Measurements from ENCODE around the gene KIF26B. TPM values are rescaled to one million over a fixed set of nuclear protein-coding genes. Genes with fewer than 3 reads are reported as not detected.

KIF26B gene
- total and polyA plus RNA-seq, 2 experiments from 2014 or later, result 0.03 to 0.76 TPM

DNA sequence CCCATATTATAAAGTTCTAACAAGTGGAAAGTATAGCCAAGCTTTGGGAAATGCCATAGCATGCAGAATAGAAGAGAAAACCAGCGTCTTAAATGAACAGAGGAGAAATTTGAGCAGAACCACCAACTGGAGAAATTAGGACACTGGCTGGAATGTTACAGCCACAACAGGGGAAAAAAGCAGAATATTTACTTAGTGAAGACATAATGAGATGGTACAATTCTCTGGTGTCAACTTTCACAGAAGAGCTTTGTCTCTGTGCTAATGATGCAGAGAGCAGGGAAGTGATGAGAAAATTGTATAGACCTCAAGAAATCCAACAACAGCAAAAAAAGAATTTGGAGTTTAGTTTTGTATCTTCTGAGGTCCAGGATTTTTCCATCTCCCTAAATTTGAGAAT, 249.7 kb downstream of the KIF26B start (continued):
- TF ChIP-seq, protein P1, sequence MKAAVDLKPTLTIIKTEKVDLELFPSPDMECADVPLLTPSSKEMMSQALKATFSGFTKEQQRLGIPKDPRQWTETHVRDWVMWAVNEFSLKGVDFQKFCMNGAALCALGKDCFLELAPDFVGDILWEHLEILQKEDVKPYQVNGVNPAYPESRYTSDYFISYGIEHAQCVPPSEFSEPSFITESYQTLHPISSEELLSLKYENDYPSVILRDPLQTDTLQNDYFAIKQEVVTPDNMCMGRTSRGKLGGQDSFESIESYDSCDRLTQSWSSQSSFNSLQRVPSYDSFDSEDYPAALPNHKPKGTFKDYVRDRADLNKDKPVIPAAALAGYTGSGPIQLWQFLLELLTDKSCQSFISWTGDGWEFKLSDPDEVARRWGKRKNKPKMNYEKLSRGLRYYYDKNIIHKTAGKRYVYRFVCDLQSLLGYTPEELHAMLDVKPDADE (IDR thresholded peaks at IDR 0.05), result no peak

DNA sequence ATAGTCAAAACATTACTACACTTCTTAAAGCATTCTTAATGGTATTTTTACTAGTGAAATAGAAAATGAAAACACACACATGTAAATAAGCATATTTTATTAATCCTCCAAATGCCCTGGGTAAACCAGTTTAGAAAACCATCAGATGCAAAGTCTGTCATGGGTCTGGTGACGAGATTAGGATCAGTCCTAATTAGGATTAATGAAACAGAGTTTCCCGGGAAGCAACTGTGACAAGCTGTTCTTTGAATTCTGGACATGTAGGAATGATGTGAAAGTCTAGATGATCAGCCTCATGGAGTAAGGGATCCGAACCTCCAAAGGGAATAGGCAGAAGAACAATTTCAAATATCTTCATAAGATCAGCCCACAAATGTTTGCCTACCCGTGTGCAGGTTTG, 250.2 kb downstream of the KIF26B start:
- Mint-ChIP-seq H3K36me3 (ENCODE audit: low read depth) (no peaks in the 10 kb centered on the region), H3K4me1 (peaks cover 6% of the 10 kb centered on the region), H3K27ac (no peak overlapping the region), H3K27me3 (ENCODE audit: insufficient read depth, low read depth, poor library complexity) (no peaks in the 10 kb centered on the region), H3K4me3 (no peak overlapping the region), H3K9me3 (no peaks in the 10 kb centered on the region)
- Histone ChIP-seq H3K4me1 (ENCODE audit: insufficient read depth) (peaks cover 12% of the 10 kb centered on the region), H3K4me2 (no peak overlapping the region), H3K27me3 (ENCODE audit: insufficient read depth) (no peaks in the 10 kb centered on the region), H3K79me2 (replicated peaks; ENCODE audit: insufficient read depth) (no peaks in the 10 kb centered on the region), H4K20me1 (replicated peaks; ENCODE audit: insufficient read depth) (no peaks in the 10 kb centered on the region), H2AFZ (no peak overlapping the region), H3K36me3 (ENCODE audit: insufficient read depth) (no peaks in the 10 kb centered on the region), H3F3A (replicated peaks; ENCODE audit: low read depth) (no peaks in the 10 kb centered on the region), H3K27ac (ENCODE audit: low read depth) (no peak overlapping the region), H3K9me2 (ENCODE audit: insufficient read depth) (no peaks in the 10 kb centered on the region), H3K4me3 (no peak overlapping the region)
- TF ChIP-seq, protein P1 (IDR thresholded peaks at IDR 0.05), result no peak
- TF ChIP-seq, protein P2, sequence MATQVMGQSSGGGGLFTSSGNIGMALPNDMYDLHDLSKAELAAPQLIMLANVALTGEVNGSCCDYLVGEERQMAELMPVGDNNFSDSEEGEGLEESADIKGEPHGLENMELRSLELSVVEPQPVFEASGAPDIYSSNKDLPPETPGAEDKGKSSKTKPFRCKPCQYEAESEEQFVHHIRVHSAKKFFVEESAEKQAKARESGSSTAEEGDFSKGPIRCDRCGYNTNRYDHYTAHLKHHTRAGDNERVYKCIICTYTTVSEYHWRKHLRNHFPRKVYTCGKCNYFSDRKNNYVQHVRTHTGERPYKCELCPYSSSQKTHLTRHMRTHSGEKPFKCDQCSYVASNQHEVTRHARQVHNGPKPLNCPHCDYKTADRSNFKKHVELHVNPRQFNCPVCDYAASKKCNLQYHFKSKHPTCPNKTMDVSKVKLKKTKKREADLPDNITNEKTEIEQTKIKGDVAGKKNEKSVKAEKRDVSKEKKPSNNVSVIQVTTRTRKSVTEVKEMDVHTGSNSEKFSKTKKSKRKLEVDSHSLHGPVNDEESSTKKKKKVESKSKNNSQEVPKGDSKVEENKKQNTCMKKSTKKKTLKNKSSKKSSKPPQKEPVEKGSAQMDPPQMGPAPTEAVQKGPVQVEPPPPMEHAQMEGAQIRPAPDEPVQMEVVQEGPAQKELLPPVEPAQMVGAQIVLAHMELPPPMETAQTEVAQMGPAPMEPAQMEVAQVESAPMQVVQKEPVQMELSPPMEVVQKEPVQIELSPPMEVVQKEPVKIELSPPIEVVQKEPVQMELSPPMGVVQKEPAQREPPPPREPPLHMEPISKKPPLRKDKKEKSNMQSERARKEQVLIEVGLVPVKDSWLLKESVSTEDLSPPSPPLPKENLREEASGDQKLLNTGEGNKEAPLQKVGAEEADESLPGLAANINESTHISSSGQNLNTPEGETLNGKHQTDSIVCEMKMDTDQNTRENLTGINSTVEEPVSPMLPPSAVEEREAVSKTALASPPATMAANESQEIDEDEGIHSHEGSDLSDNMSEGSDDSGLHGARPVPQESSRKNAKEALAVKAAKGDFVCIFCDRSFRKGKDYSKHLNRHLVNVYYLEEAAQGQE (IDR thresholded peaks at IDR 0.05; ENCODE audit: unreplicated experiment), result no peak
- no peak for TF ChIP-seq STAT1 (IDR thresholded peaks at IDR 0.05; ENCODE audit: unreplicated experiment)
- TF ChIP-seq NANOG (IDR thresholded peaks at IDR 0.05; ENCODE audit: borderline replicate concordance), result no peak
- TF ChIP-seq EZH2 (IDR thresholded peaks at IDR 0.05; ENCODE audit: low read depth, unreplicated experiment), result no peak
- TF ChIP-seq CREB1 (CRISPR knock-in tag; IDR thresholded peaks at IDR 0.05; ENCODE audit: low read depth), result no peak
- ATAC-seq (no peak), DNase-seq (ENCODE audit: low spot score) (no peak)

DNA sequence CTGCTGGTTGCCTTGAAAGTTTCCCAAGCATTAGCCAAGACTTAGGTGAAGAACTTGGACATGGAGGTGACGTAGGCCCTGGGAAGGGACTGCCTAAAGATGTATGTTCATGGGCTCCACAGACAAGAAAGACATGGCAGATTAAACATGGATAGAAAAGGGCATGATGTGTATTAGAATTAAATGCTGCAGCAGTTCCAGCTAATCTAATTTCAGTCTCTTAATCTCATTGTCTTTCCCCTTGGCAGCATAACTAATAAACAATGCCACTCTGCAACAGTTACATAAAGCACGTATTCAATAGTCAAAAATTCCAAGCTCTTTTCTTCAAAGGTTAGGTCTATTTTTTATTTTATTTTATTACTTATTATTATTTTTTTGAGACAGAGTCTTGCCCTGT, 251.6 kb downstream of the KIF26B start:
- no peaks in the 10 kb centered on the region for H3K36me3 Mint-ChIP-seq (ENCODE audit: low read depth)
- H3K4me1 Mint-ChIP-seq, result peaks cover 6% of the 10 kb centered on the region
- no peak for ATAC-seq
- H3K4me1 ChIP-seq (ENCODE audit: insufficient read depth), result peaks cover 12% of the 10 kb centered on the region
- H3K9me3 Mint-ChIP-seq, result no peaks in the 10 kb centered on the region
- no peak overlapping the region for H3K27ac Mint-ChIP-seq
- H3K9me2 ChIP-seq (ENCODE audit: insufficient read depth), result no peaks in the 10 kb centered on the region
- H3K4me3 ChIP-seq, result no peak overlapping the region
- H3F3A ChIP-seq (replicated peaks; ENCODE audit: low read depth), result no peaks in the 10 kb centered on the region
- H3K4me2 ChIP-seq, result no peak overlapping the region
- DNase-seq (ENCODE audit: low spot score), result no peak
- H4K20me1 ChIP-seq (replicated peaks; ENCODE audit: insufficient read depth), result no peaks in the 10 kb centered on the region
- H3K27ac ChIP-seq (ENCODE audit: low read depth), result no peak overlapping the region
- no peak overlapping the region for H2AFZ ChIP-seq
- H3K79me2 ChIP-seq (replicated peaks; ENCODE audit: insufficient read depth), result no peaks in the 10 kb centered on the region
- H3K27me3 Mint-ChIP-seq (ENCODE audit: insufficient read depth, low read depth, poor library complexity), result no peaks in the 10 kb centered on the region
- H3K27me3 ChIP-seq (ENCODE audit: insufficient read depth), result no peaks in the 10 kb centered on the region
- no peaks in the 10 kb centered on the region for H3K36me3 ChIP-seq (ENCODE audit: insufficient read depth)
- no peak overlapping the region for H3K4me3 Mint-ChIP-seq
- TF ChIP-seq STAT1 (IDR thresholded peaks at IDR 0.05; ENCODE audit: unreplicated experiment) (no peak), EZH2phosphoT487 (IDR thresholded peaks at IDR 0.05; ENCODE audit: unreplicated experiment) (no peak), ZNF331 (CRISPR knock-in tag; IDR thresholded peaks at IDR 0.05; ENCODE audit: low read depth) (no peak), CREB1 (CRISPR knock-in tag; IDR thresholded peaks at IDR 0.05; ENCODE audit: low read depth) (no peak), EZH2 (IDR thresholded peaks at IDR 0.05; ENCODE audit: low read depth, unreplicated experiment) (no peak), JUNB (IDR thresholded peaks at IDR 0.05; ENCODE audit: unreplicated experiment) (no peak), POLR2AphosphoS5 (IDR thresholded peaks at IDR 0.05; ENCODE audit: low read depth) (no peak)
- TF ChIP-seq, protein P2 (IDR thresholded peaks at IDR 0.05; ENCODE audit: unreplicated experiment), result no peak
- TF ChIP-seq, protein P1 (IDR thresholded peaks at IDR 0.05), result no peak
